Embryonic facial prominence (tissue), 1 donor: Measurements from ENCODE around the gene TCL1B.
"Not testable (repeated sequence)": the region's sequence is repeated elsewhere in the genome, so short reads cannot be mapped to it uniquely, and the experiment has no call there.

Experiments used
- DNase-seq: peaks from one replicate; pipeline ENCODE4 v3.0.0-alpha.2; 2016; ENCODE audit errors: extremely low spot score

The TCL1B gene

GRCh38 chr14:95703341-95703740 lies 17.1 kb downstream of the TCL1B start:
- no peak for DNase-seq

GRCh38 chr14:95703805-95704204 lies 17.6 kb downstream of the TCL1B start:
- DNase-seq, result no peak

- DNase-seq, result no peak
Measured at GRCh38 chr14:95705518-95705917, 19.3 kb downstream of the TCL1B start.

- no peak for DNase-seq
Measured at GRCh38 chr14:95707327-95707726, 21.1 kb downstream of the TCL1B start.

GRCh38 chr14:95710106-95710505 lies 23.9 kb downstream of the TCL1B start:
- DNase-seq, result no peak

GRCh38 chr14:95711476-95712176 lies 25.4 kb downstream of the TCL1B start:
- no peak for DNase-seq

- no peak for DNase-seq
Measured at GRCh38 chr14:95712398-95712797, 26.2 kb downstream of the TCL1B start.

GRCh38 chr14:95713596-95714371 lies 27.6 kb downstream of the TCL1B start, which contains the start of gene TCL1A:
Gene TCL1A, minus strand, starts transcription at chr14:95714125. Its CDS starts 59 bp downstream, at chr14:95714066.
- no peak for DNase-seq

- DNase-seq, result no peak
Measured at GRCh38 chr14:95722525-95723190, 36.4 kb downstream of the TCL1B start.

GRCh38 chr14:95725685-95726336 lies 39.6 kb downstream of the TCL1B start:
- no peak for DNase-seq

GRCh38 chr14:95727056-95727700 lies 41.0 kb downstream of the TCL1B start:
- no peak for DNase-seq

- not testable (repeated sequence) for DNase-seq
Measured at GRCh38 chr14:95729402-95730028, 43.3 kb downstream of the TCL1B start.

GRCh38 chr14:95730126-95730525 lies 43.9 kb downstream of the TCL1B start:
- no peak for DNase-seq

GRCh38 chr14:95733212-95733611 lies 47.0 kb downstream of the TCL1B start:
- no peak for DNase-seq

- no peak for DNase-seq
Measured at GRCh38 chr14:95739356-95739755, 53.1 kb downstream of the TCL1B start.

GRCh38 chr14:95741038-95741490 lies 54.8 kb downstream of the TCL1B start:
- DNase-seq, result no peak

- DNase-seq, result no peak
Measured at GRCh38 chr14:95741781-95742180, 55.6 kb downstream of the TCL1B start.
